ENCODE results near the gene KLHL42.
"Not testable (repeated sequence)": the region's sequence is repeated elsewhere in the genome, so short reads cannot be mapped to it uniquely, and the experiment has no call there.

Gene KLHL42

GRCh38 chr12:27817766-27818165 is 37.7 kb downstream of the KLHL42 start:
- no peak for DNase-seq (ENCODE audit: low spot score)

DNA sequence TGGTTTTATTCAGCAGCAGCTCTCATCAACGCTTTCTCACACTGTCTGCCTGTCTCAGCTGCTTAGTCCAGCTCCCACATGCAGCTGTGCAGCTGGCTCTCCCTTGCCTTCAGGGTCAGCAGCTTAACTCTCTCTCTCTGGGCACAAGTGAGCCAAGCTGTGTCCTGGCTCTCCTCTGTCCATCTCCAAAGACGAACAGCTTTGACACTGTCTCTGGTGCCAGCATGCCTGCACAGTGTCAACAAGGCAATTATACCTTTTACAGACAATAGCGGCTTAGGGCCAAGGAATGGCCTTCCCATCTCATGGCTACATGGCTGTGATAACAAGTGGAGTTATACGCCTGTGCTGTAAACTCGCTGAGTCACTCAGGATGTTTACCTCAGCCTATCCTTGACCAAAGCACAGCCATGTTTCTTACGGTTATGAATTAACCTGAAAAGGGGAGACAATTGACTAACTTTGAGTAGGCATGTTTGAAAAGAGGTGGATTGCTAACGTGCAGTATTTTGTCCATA is 38.4 kb downstream of the KLHL42 start:
- DNase-seq (ENCODE audit: low spot score) = no peak

DNA sequence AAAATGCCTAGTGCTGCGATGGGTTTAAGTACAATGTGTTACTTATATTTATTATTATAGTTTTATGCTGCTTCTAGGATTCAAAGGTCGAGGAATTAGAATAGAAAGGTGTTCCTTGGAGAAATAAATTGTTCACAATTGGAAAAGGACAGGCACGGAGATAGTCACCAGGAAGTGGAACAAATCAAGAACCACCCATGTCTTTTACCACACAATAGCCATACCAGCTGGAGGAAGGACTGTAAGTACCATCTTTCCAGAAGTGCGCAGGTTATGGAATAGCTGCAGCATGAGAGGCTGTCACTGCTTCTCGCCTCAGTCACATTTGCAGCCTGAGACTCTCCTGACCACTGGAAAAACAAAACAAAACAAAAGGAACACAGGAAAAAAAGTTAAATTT is 40.5 kb downstream of the KLHL42 start:
- DNase-seq (ENCODE audit: low spot score) = no peak

DNA sequence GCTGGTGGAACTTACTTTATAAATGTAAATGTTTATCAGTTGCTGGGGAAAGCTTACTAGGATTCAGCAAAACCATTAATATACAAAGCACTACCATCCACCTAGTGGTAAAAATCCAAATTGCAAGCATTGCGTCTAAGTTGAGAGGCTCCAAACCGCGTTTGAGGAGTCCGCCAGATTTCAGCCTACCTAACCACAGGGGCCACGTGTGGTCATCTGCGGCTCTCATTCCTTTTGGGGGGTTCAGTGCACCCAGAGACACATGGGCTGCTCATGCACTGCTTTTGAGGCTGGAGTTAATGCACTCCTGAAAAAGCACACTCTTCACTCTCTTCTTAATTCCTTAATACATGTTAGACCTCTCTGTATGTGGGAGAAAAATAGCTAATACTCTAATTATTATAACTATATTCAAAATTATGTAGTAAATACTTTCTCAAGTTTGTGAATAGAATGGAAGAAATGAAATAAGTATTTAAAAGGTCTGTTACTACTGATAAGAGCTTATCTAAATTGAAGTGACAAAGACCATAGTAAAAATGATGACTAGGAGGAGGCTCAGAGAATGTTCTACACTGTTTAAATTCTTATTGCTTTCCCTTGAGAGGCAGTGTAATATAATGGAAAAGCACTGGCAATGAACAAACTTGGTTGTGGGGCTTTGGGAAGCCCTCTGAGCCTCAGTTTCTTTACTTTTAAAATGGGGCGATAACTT is 41.4 kb downstream of the KLHL42 start:
- DNase-seq (ENCODE audit: low spot score) = peak; percentile 83

GRCh38 chr12:27822076-27822712 is 42.2 kb downstream of the KLHL42 start:
- no peak for DNase-seq (ENCODE audit: low spot score)

DNA sequence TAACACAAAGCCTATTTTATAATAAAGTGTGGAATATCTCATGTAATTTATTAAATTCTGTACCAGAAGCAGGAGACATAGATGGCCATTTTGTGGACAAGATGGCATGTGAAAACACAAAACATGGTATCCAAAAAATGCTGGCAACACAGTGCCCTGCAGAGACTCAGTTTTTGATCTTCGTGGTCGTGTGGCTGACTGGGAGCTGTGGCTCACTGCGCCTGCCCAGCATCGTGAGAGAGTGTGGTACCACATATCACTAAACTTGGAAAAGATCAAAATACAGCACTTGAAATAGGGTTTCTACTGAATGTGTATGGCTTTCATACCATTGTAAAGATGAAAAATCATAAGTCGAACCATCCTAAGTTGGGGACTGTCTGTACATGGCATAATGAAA is 43.0 kb downstream of the KLHL42 start:
- no peak for DNase-seq (ENCODE audit: low spot score)

DNA sequence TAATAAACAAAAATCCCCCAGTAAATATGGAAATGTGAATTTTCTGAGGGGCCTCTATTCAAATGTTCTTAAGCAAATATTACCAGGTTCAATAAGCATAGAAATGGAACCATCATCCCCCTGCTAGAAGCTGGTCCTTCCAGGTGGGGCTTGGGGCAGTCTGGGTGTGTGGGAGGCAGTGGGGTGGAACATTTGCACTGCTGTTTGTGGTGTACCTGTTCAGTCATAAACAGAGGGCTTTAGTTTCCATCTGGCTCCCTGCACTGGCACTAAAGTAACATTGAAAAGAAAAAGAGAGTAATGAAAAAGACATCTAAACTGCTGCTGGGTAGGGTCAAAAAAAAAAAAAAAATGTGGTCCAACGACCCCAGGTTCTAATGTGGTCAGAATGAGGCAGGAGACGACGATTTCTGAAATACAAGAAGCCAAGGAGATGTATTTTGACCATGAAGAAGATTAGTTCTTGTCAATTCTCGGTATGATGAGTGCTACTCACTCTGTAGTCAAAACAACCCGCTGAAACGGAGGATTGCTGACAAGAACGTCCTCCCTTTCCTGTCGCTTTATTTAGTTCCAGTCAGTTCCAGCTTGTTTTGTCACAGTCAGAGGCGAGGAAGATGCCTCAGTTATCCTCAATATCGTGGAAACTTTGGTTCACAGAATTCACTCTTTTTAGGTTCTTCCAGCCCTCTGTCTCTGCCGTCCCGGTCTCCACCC is 44.3 kb downstream of the KLHL42 start:
- DNase-seq (ENCODE audit: low spot score) = no peak

- no peak for DNase-seq (ENCODE audit: low spot score)
Observed at GRCh38 chr12:27826076-27826475, 46.0 kb downstream of the KLHL42 start.

DNA sequence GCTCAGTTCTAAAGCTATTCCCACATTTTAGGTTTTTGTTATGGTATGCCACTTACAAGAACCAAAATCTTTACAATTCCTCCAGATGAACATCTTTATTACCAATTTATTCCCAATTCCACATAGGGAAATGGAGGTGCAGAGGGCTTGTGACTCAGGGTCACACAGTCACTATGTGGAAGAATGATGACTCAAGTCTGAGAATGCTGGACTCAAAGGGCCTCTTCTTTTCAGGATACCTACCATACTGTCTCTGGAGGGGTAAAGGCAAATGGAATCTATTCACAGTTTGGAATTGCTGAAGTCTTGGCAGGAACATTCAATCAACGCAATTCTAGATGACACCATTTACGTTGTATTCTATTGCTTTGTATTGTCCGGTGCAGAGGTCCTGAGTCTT is 48.2 kb downstream of the KLHL42 start:
- no peak for DNase-seq (ENCODE audit: low spot score)

- no peak for DNase-seq (ENCODE audit: low spot score)
Observed at GRCh38 chr12:27838543-27839185, 58.6 kb downstream of the KLHL42 start.

GRCh38 chr12:27840229-27840999 is 60.4 kb downstream of the KLHL42 start:
- DNase-seq (ENCODE audit: low spot score) = no peak

GRCh38 chr12:27841392-27841882 is 61.4 kb downstream of the KLHL42 start:
- no peak for DNase-seq (ENCODE audit: low spot score)

DNA sequence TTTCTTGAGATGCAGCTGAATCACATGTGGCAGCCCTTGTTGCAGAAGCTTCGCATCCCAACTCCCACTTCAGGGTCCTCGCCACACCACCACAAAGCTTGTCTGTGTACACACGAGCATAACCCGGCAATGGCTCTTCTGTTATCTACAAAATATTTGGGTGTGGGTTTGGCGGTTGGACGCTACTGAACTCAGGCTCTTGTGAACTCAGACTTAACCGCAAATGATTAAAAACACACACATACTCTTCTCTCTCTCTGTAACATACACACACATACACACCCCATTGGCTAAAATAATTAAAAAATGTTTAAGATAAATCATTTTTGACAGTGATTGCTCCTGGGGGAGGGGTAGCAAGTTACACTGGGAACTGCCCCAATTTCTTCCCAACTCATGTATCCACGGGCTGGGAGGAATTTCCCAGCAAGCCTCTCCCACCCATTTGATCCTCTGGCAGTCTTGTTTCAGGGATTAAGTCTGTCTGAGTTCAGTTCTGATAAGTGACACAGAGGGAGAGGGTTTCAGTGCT is 63.7 kb downstream of the KLHL42 start:
- no peak for DNase-seq (ENCODE audit: low spot score)

DNA sequence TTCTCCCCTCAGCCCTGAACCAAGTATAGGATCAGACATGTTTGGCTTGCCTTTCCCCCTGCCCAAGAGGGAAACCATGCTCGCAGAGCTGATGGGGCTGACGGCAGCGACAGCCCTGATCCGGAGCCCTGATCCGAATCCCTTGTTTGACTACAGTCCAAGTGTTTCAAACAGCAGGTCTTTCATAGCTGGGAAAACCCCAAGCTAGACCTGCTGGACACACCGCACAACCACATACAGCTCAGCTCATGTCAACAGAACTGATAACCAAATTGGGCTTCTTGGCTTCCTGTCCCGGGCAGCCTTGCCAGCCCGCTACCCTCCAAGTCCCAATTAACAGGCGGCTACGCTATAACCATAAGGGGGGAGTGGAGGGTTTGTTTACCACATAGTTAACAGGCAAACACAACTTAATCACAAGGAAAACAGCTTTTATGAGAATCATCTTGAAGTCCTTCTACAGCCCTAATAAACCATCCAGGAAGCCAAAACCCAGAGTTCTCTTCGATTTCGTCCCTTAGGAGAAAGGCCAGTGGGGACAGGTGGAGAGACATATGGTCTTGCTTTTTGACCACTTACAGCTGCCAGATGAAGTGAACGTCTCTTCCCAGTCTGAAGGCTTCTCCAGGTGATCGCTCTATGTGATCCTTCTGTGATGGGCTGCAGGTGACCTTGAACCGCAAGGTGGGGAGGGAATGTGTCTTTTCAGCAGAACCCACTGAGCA is 64.5 kb downstream of the KLHL42 start:
- DNase-seq (ENCODE audit: low spot score) = no peak

- DNase-seq (ENCODE audit: low spot score) = no peak
Observed at GRCh38 chr12:27845187-27845586, 65.2 kb downstream of the KLHL42 start.

- not testable (repeated sequence) for DNase-seq (ENCODE audit: low spot score)
Observed at GRCh38 chr12:27845706-27846105, 65.7 kb downstream of the KLHL42 start.

DNA sequence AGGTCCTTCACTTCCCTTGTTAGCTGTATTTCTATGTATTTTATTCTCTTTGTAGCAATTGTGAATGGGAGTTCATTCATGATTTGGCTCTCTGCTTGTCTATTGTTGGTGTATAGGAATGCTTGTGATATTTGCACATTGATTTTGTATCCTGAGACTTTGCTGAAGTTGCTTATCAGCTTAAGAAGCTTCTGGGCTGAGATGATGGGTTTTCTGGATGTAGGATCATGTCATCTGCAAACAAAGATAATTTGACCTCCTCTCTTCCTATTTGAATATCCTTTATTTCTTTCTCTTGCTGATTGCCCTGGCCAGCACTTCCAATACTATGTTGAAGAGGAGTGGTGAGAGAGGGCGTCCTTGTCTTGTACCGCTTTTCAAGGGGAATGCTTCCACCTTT is 67.3 kb downstream of the KLHL42 start:
- DNase-seq (ENCODE audit: low spot score) = not testable (repeated sequence)

DNA sequence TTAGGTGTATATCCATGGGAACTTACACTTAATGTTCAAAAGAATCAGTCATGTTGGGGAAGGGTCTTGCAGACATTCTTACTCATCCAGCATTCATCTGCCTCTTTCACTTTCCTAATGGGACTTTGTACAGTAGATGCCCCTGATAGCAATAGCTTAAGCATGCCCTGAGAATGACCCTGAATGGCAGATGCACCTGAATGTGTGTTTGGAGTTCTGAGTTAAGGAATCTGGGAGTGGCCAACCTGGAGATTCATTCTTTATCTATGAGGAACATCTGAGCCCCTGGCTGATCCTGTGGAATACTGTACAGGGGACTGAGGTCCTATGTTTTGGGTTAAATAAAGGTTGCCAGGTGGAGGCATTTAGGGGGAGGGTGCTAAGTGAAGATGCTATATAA is 71.3 kb downstream of the KLHL42 start:
- DNase-seq (ENCODE audit: low spot score) = no peak

- DNase-seq (ENCODE audit: low spot score) = no peak
Observed at GRCh38 chr12:27852117-27852516, 72.1 kb downstream of the KLHL42 start.
